Body of pancreas (tissue), 4 donors: ENCODE results near the gene HOXA10. TPM values are rescaled to one million over a fixed set of nuclear protein-coding genes. Genes with fewer than 3 reads are reported as not detected.

ENCODE experiments used
- ATAC-seq: fragments of 150-250 bp; one replicate; pipeline ENCODE4 v1.9.1; 2016
- DNase-seq, 4 donors: peaks; one replicate each; pipeline ENCODE4 v3.0.0-alpha.2; 2019
- H3K27ac ChIP-seq, 4 donors: fragments of 200-600 bp; sonication (generic); 1 replicate in 3 of 4; 2 replicates in 1 of 4; pipeline versions ENCODE4 v1.5.1 to v1.6.1; 2016 to 2019; ENCODE audit warnings: mild to moderate bottlenecking in 1 of 4, mixed read lengths in 1 of 4, moderate library complexity in 1 of 4
- H3K27me3 ChIP-seq, 2 donors: fragments of 200-600 bp; sonication (generic); one replicate each; pipeline ENCODE4 v1.6.0; 2016; ENCODE audit warnings: mild to moderate bottlenecking in 1 of 2
- H3K36me3 ChIP-seq, 2 donors: fragments of 200-600 bp; sonication (generic); replicated peaks in 1 of 2; 2 replicates each; pipeline ENCODE4 v1.5.1; 2016; ENCODE audit warnings: low read depth in 2 of 2; ENCODE audit not compliant: insufficient read depth in 1 of 2
- H3K4me1 ChIP-seq: fragments of 200-600 bp; sonication (generic); one replicate; pipeline ENCODE4 v1.6.0; 2016
- H3K4me3 ChIP-seq, 2 donors: fragments of 200-600 bp; sonication (generic); 1 replicate in 1 of 2; 2 replicates in 1 of 2; pipeline ENCODE4 v1.5.1; 2016 to 2019
- H3K9me3 ChIP-seq, 3 donors: fragments of 200-600 bp; sonication (generic); 1 replicate in 2 of 3; 2 replicates in 1 of 3; pipeline ENCODE4 v1.5.1; 2016
- POLR2A ChIP-seq, 3 donors: fragments of 450-650 bp; IDR thresholded peaks; one replicate each; pipeline ENCODE4 v1.6.1; 2016; ENCODE audit warnings: antibody characterized with exemption in 3 of 3, mild to moderate bottlenecking in 2 of 3
- WGBS, 2 donors: methylation state at CpG; one replicate each; pipeline ENCODE4 v1.1.5; 2017; 5-methylcytosine and 5-hydroxymethylcytosine counted together
- intact Hi-C: fragments of 100-400 bp; cut with DNase I; formaldehyde crosslinking; loops from one replicate; pipeline ENCODE4 v1.15.1; 2023
- total RNA-seq, 2 donors: library from RNA; depleted of rRNA; stranded (reverse); fragments of >200 nt; gene quantifications; one replicate each; pipeline ENCODE4 v1.1.0, GENCODE V29; 2016
- TF ChIP-seq, protein P1 (sequence below), 7 experiments: fragments of 450-650 bp in 4 of 7; fragments of 200-600 bp in 3 of 7; sonication (generic) in 3 of 7; IDR thresholded peaks; one replicate each; pipeline ENCODE4 v1.5.1; 2016 to 2019; ENCODE audit warnings: antibody characterized with exemption in 7 of 7

Gene HOXA10
- total RNA-seq, 2 donors from 2014 or later, result 0.52 TPM; not detected in 1

DNA sequence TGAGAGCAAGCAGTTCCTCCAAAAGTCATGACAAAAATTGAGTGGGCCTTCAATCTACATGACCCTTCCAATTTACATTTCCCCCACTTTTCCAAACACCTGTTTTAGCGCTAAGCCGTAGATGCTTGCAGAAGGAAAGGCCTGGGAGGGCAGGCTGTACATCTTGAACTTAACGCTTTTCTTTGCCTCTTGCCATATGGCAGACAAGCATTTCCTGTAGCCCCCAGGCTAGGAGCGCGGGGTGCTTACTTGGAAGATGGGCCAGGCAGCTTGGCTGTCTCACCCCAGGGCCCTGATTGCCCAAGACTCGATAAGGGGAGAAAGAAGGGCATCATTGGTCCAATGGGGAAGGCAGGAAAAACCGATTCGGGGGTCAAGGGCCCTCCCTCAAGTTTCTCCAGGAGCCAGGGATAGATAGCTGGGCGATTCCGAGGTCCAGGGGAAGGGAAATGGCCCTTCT is 1.8 kb downstream of the HOXA10 start:
- ATAC-seq, result no peak
- peaks cover 5 to 88% of the 10 kb centered on the region in 2 donors for H3K27me3 ChIP-seq
- no peak for TF ChIP-seq POLR2A (IDR thresholded peaks at IDR 0.05)
- TF ChIP-seq, protein P1, sequence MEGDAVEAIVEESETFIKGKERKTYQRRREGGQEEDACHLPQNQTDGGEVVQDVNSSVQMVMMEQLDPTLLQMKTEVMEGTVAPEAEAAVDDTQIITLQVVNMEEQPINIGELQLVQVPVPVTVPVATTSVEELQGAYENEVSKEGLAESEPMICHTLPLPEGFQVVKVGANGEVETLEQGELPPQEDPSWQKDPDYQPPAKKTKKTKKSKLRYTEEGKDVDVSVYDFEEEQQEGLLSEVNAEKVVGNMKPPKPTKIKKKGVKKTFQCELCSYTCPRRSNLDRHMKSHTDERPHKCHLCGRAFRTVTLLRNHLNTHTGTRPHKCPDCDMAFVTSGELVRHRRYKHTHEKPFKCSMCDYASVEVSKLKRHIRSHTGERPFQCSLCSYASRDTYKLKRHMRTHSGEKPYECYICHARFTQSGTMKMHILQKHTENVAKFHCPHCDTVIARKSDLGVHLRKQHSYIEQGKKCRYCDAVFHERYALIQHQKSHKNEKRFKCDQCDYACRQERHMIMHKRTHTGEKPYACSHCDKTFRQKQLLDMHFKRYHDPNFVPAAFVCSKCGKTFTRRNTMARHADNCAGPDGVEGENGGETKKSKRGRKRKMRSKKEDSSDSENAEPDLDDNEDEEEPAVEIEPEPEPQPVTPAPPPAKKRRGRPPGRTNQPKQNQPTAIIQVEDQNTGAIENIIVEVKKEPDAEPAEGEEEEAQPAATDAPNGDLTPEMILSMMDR (IDR thresholded peaks at IDR 0.05), result no peak
- no peaks in the 10 kb centered on the region for H3K9me3 ChIP-seq
- intact Hi-C loops, result no loop called here
- no peaks in the 10 kb centered on the region for H3K36me3 ChIP-seq
- no peak overlapping the region for H3K4me3 ChIP-seq
- peak in 2 of 4 donors; percentile 4 to 5 for DNase-seq
- no peak overlapping the region for H3K27ac ChIP-seq
- 10% methylated on average over 6 to 10 of the region's 10 CpGs for WGBS, 2 donors
- peaks cover 30% of the 10 kb centered on the region for H3K4me1 ChIP-seq

DNA sequence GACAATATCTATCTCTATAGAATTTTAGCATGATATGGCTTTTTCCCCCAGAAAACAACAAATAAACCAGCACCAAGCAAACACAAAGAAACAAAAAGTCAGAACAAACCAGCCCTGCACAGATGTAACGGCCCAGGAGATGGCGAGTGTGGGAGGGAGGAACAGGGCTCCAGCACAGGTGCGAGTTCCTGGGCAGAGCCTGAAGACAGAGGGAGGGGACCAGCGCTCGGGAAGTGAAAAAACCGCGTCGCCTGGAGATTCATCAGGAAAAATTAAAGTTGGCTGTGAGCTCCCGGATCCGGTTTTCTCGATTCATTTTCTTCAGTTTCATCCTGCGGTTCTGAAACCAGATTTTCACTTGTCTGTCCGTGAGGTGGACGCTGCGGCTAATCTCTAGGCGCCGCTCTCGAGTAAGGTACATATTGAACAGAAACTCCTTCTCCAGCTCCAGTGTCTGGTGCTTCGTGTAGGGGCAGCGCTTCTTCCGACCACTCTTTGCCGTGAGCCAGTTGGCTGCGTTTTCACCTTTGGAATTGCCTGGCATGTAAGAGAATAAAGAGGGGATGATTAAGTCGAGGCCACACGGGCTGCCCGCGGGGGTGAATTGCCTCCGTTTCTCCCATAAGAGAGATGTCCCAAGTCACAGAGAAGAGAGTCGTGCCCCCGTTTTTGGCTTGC is 2.3 kb downstream of the HOXA10 start:
- TF ChIP-seq, protein P1 (IDR thresholded peaks at IDR 0.05), result no peak
- TF ChIP-seq POLR2A (IDR thresholded peaks at IDR 0.05), result no peak
- intact Hi-C loops, result no loop called here
- Histone ChIP-seq H3K4me1 (peaks cover 30% of the 10 kb centered on the region), H3K36me3 (no peaks in the 10 kb centered on the region), H3K27me3 (peaks cover 5 to 92% of the 10 kb centered on the region in 2 donors), H3K27ac (no peak overlapping the region), H3K4me3 (no peak overlapping the region), H3K9me3 (no peaks in the 10 kb centered on the region)
- DNase-seq, result peak in 2 of 4 donors; percentile 10 to 14
- no peak for ATAC-seq
- WGBS, 2 donors, result 9 to 11% methylated on average over 30 of the region's 30 CpGs

DNA sequence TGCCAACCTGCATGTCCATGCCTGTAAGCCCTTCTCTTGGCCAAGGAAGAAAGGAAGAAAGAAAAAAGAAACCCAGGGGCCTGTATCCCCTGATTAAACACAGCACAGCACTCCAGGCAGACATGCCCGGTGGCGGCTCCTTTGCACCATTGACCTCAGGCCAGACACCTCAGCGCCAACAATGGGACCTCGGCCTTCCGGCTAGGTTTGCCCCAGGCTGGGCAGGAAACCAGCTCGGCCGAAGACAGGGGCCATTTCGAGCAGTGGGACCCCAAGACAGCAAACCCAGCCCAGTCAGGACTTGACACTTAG is 2.8 kb downstream of the HOXA10 start:
- peaks cover 30% of the 10 kb centered on the region for H3K4me1 ChIP-seq
- 10 to 11% methylated on average over 8 of the region's 8 CpGs for WGBS, 2 donors
- DNase-seq (peak in 1 of 4 donors; percentile 8), ATAC-seq (no peak)
- H3K9me3 ChIP-seq, result no peaks in the 10 kb centered on the region
- no peak overlapping the region for H3K27ac ChIP-seq
- TF ChIP-seq POLR2A (IDR thresholded peaks at IDR 0.05), result no peak
- no peaks in the 10 kb centered on the region for H3K36me3 ChIP-seq
- H3K4me3 ChIP-seq, result no peak overlapping the region
- peaks cover 5 to 92% of the 10 kb centered on the region in 2 donors for H3K27me3 ChIP-seq
- intact Hi-C loops, result no loop called here

DNA sequence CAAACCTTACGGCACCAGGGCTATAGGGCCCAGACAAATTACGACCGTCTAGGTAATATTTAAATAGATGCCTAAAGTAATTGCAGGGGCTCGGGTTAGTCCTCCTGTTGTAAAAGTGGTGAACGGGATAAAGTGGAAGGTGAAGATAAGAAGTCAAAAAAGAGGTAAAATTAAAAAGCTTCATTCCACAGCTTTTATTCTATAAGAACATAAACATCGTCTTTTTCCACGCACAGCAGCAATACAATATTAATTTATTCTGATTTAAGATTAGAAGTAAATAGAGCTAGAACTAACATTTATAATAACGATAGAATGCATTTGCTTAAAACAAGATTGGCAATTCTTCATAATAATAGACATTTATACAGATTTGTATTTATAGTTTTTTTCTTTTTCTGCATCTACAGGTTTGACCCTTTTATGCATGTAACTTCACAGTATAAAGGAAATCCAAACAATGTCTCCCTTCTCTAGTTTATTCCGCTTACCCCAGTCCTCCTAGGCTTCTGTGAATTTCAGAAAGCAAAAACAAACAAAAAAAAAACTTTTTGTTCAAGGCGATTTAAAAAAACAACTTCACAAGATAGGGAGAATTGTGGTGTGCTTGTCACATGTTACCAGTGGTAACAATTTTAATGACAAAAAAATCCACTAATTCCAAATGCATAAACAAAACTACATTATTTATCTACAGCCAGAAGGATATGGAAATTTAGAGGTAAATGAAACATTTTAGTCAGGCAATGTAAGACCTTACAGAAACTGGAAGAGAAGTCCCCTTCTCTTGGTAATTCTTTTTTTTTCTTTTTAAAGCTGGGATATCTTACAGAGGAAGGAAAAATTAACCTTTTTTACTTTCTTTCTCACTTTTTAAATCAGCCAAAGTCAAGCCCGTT is 3.4 kb downstream of the HOXA10 start:
- ATAC-seq (no peak), DNase-seq (no peak)
- Histone ChIP-seq H3K27me3 (peaks cover 5 to 92% of the 10 kb centered on the region in 2 donors), H3K4me3 (no peak overlapping the region), H3K27ac (no peak overlapping the region), H3K9me3 (no peaks in the 10 kb centered on the region), H3K4me1 (peaks cover 30% of the 10 kb centered on the region), H3K36me3 (no peaks in the 10 kb centered on the region)
- 13 to 19% methylated on average over 11 of the region's 11 CpGs for WGBS, 2 donors
- intact Hi-C loops, result no loop called here
- TF ChIP-seq POLR2A (IDR thresholded peaks at IDR 0.05), result no peak
- TF ChIP-seq, protein P1 (IDR thresholded peaks at IDR 0.05), result no peak

DNA sequence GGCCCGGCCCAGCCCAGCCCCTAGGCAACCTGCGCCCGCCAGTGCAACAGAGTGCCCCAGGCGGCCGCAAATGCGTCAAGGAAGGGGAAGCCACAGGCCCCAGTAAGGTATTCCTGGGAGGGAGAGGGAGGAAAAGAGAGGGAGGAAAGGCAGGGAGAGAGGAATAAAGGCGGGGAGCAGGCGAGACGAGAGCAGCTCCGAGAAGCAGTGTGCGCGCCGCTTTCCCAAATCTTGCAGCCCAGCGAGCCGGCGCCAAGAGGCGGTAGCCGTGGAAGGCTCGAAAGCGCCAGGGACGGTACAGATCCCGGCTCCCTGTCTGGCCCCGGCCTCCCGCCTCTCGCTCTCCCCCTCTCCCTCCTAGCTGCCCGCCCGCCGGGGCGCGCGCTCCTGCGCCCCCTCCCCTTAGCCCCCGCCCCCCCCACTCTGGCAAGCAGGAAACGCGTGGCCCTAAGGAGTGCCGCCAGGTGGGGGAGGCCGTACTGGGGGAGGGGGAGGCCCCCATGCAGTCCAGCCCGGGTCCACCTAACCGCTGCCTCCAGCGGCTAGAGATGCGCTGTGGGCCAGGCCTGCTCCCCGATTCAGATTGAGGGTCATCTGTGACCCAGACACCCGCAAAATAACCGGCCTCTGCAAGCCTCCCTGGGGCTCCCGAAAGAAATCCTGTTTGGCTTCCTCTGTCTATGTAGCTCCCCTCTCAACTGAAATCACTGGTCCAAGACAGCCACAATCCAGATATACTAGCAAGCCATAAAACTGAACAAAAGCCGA is 4.3 kb downstream of the HOXA10 start:
- ATAC-seq, result no peak
- Histone ChIP-seq H3K27me3 (peaks cover 5 to 92% of the 10 kb centered on the region in 2 donors), H3K4me1 (peaks cover 30% of the 10 kb centered on the region), H3K9me3 (no peaks in the 10 kb centered on the region), H3K27ac (no peak overlapping the region), H3K36me3 (no peaks in the 10 kb centered on the region), H3K4me3 (no peak overlapping the region)
- no peak for TF ChIP-seq POLR2A (IDR thresholded peaks at IDR 0.05)
- TF ChIP-seq, protein P1 (IDR thresholded peaks at IDR 0.05), result no peak
- no peak for DNase-seq
- intact Hi-C loops, result loop anchor here (10.0 kb wide), 1 partner anchor 315 kb away; no protein-coding TSS in a partner anchor
- 4 to 6% methylated on average over 18 to 44 of the region's 46 CpGs for WGBS, 2 donors
